ENCODE data around the gene DRP2. TPM values are rescaled to one million over a fixed set of nuclear protein-coding genes. Genes with fewer than 3 reads are reported as not detected.
A peak's percentile ranks its signal among the peaks of the same experiment; 100 is the strongest.

The DRP2 gene
- total and polyA plus RNA-seq, 2 of the 4 experiments (the other 2 are of a cell fraction), result 7.0 to 7.9 TPM

- in situ Hi-C loops (cut with MboI; ENCODE audit: low sequenced_read_pairs), result no loop called here
- Histone ChIP-seq H3K4me3 (ENCODE audit: insufficient read depth, low read depth, low read length) (no peak overlapping the region), H3K27ac (ENCODE audit: insufficient read depth, low read length) (no peak overlapping the region), H4K8ac (ENCODE audit: low read depth in 2 of 2, low read length in 2 of 2) (0 out of 4 replicates have a peak overlapping the region, but pooled peaks of 1 of the 2 experiments have one; percentile 7), H2BK120ac (ENCODE audit: low read depth, low read length) (no peak overlapping the region), H3K4me1 (ENCODE audit: control insufficient read depth, insufficient read depth, low read length) (peaks cover 5% of the 10 kb centered on the region; the same call in 1 of the 2 replicates), H3K9ac (ENCODE audit: low read depth, low read length) (no peak overlapping the region), H4K5ac (ENCODE audit: low read depth, low read length) (no peak overlapping the region), H3K27me3 (ENCODE audit: control insufficient read depth, insufficient read depth, low read length) (peaks cover 9% of the 10 kb centered on the region), H3K4me2 (ENCODE audit: low read depth, low read length) (no peak overlapping the region), H3K4ac (ENCODE audit: low read depth, low read length) (0 out of 2 replicates have a peak overlapping the region, but pooled peaks have one; percentile 16), H3K23ac (ENCODE audit: low read depth, low read length) (no peak overlapping the region), H3K18ac (ENCODE audit: low read depth, low read length) (no peak overlapping the region), H3K79me1 (ENCODE audit: low read depth in 1 of 2, low read length in 2 of 2) (no peaks in the 10 kb centered on the region), H3K9me3 (ENCODE audit: control insufficient read depth, insufficient read depth, low read length) (no peaks in the 10 kb centered on the region), H2BK20ac (ENCODE audit: low read depth, low read length) (no peak overlapping the region), H2BK15ac (ENCODE audit: low read depth, low read length) (no peak overlapping the region), H2AK9ac (replicated peaks; ENCODE audit: low read depth, low read length, poor library complexity) (no peak overlapping the region), H2AK5ac (ENCODE audit: low read depth, low read length) (no peak overlapping the region), H4K91ac (ENCODE audit: insufficient read depth, low read depth, low read length) (no peak overlapping the region), H2BK5ac (ENCODE audit: low read depth, low read length, poor library complexity, severe bottlenecking) (no peak overlapping the region), H3K56ac (ENCODE audit: extremely low read depth, insufficient read depth, low read length) (no peak overlapping the region), H3K9me1 (ENCODE audit: insufficient read depth, low read length) (peaks cover 4% of the 10 kb centered on the region; the same call in 1 of the 2 replicates), H3K14ac (replicated peaks; ENCODE audit: low read depth, low read length) (no peak overlapping the region), H3K36me3 (ENCODE audit: control insufficient read depth, insufficient read depth, low read length) (no peaks in the 10 kb centered on the region), H2AFZ (replicated peaks; ENCODE audit: low read length, poor library complexity) (no peak overlapping the region), H4K20me1 (ENCODE audit: insufficient read depth, low read length) (no peaks in the 10 kb centered on the region)
- TF ChIP-seq POLR2A (IDR thresholded peaks at IDR 0.05; ENCODE audit: low read depth, low read length) (no peak), USF2 (IDR thresholded peaks at IDR 0.05; ENCODE audit: low read depth, low read length) (no peak), CHD1 (IDR thresholded peaks at IDR 0.05; ENCODE audit: low read depth, low read length) (no peak), RCOR1 (IDR thresholded peaks at IDR 0.05; ENCODE audit: insufficient replicate concordance, low read length) (no peak), MAZ (IDR thresholded peaks at IDR 0.05; ENCODE audit: borderline replicate concordance, low read depth, low read length) (no peak)
- no TSS peak for BruUV-seq (replicated peaks)
- POLR2A ChIA-PET (ENCODE audit: unreplicated experiment), result no interaction called here
- CTCF ChIA-PET, result no interaction called here
- WGBS, 2 experiments (ENCODE audit: extremely low coverage in 2 of 2, insufficient read length in 1 of 2), result no CpG with 5 or more reads among the region's 2 CpGs
- intact Hi-C loops (cut with micrococcal nuclease), result no loop called here
- DNase-seq, result no peak
- ATAC-seq (ENCODE audit: low read depth), result no peak
- dilution Hi-C loops (cut with HindIII; ENCODE audit: low sequenced_read_pairs, unreplicated experiment), result no loop called here
Measured at GRCh38 chrX:101263766-101264165, 44.2 kb downstream of the DRP2 start.

All from IMR-90 (cell line).